Keratinocyte (primary cell): ENCODE measurements around the gene PLA2G4D. TPM values are rescaled to one million over a fixed set of nuclear protein-coding genes. Genes with fewer than 3 reads are reported as not detected.

Source experiments
- DNase-seq: peaks from one replicate; pipeline ENCODE4 v3.0.0-alpha.2; 2011; ENCODE audit warnings: low read depth, missing footprints, low spot score
- FAIRE-seq: peaks from 2 replicates; lab custom pipeline; 2011; peaks lifted over from hg19 to GRCh38; lab: Jason Lieb, UNC
- H2AFZ ChIP-seq: 2 replicates; pipeline ENCODE4 v1.6.0; 2012; ENCODE audit warnings: low read length, control low read depth, inconsistent platforms; ENCODE audit not compliant: control insufficient read depth
- H3K27ac ChIP-seq: 2 replicates; pipeline ENCODE4 v1.5.1; 2011; ENCODE audit warnings: low read length; ENCODE audit not compliant: control insufficient read depth, insufficient read depth
- H3K27me3 ChIP-seq: 3 replicates; pipeline ENCODE4 v1.6.0; 2011; ENCODE audit warnings: low read length; ENCODE audit not compliant: control insufficient read depth, insufficient read depth; ENCODE audit errors: extremely low read depth
- H3K36me3 ChIP-seq, 2 experiments: 2 replicates in 1 of 2; 3 replicates in 1 of 2; pipeline ENCODE4 v1.5.1; 2011; ENCODE audit warnings: low read length in 2 of 2, mild to moderate bottlenecking in 1 of 2; ENCODE audit not compliant: control insufficient read depth in 2 of 2, insufficient read depth in 2 of 2; ENCODE audit errors: extremely low read depth in 1 of 2
- H3K4me1 ChIP-seq: 3 replicates; pipeline ENCODE4 v1.5.1; 2011; ENCODE audit warnings: low read length; ENCODE audit not compliant: control insufficient read depth, insufficient read depth; ENCODE audit errors: extremely low read depth
- H3K4me2 ChIP-seq: 3 replicates; pipeline ENCODE4 v1.6.0; 2011; ENCODE audit warnings: low read depth, low read length; ENCODE audit not compliant: control insufficient read depth, insufficient read depth; ENCODE audit errors: extremely low read depth
- H3K4me3 ChIP-seq, 3 experiments: fragments of 200-600 bp in 1 of 3; sonication (generic) in 1 of 3; 2 replicates in 2 of 3; 3 replicates in 1 of 3; pipeline ENCODE4 v1.5.1; 2011 to 2016; ENCODE audit warnings: low read length in 3 of 3, mild to moderate bottlenecking in 3 of 3, control low read depth in 2 of 3, inconsistent platforms in 1 of 3, low read depth in 1 of 3, mixed read lengths in 1 of 3, mixed run types in 1 of 3, moderate library complexity in 1 of 3; ENCODE audit not compliant: control insufficient read depth in 2 of 3, insufficient read depth in 2 of 3; ENCODE audit errors: extremely low read depth in 1 of 3
- H3K79me2 ChIP-seq: 2 replicates; pipeline ENCODE4 v1.6.0; 2012; ENCODE audit warnings: low read length; ENCODE audit not compliant: control insufficient read depth, insufficient read depth
- H3K9ac ChIP-seq: 3 replicates; pipeline ENCODE4 v1.6.0; 2011; ENCODE audit warnings: low read length; ENCODE audit not compliant: control insufficient read depth, insufficient read depth; ENCODE audit errors: extremely low read depth
- H3K9me1 ChIP-seq: 3 replicates; pipeline ENCODE4 v1.6.0; 2011; ENCODE audit warnings: low read length; ENCODE audit not compliant: control insufficient read depth, insufficient read depth; ENCODE audit errors: extremely low read depth
- H3K9me3 ChIP-seq: 2 replicates; pipeline ENCODE4 v1.5.1; 2012; ENCODE audit warnings: low read depth, low read length; ENCODE audit not compliant: control insufficient read depth
- H4K20me1 ChIP-seq: 3 replicates; pipeline ENCODE4 v1.6.0; 2011; ENCODE audit warnings: low read length; ENCODE audit not compliant: control insufficient read depth, insufficient read depth; ENCODE audit errors: extremely low read depth
- EZH2 ChIP-seq: IDR thresholded peaks from one replicate; pipeline ENCODE4 v1.6.1; 2012; ENCODE audit warnings: inconsistent platforms, mild to moderate bottlenecking, low read length, moderate library complexity
- dilution Hi-C: fragments of 300-500 bp; cut with MboI; formaldehyde crosslinking; loops from one replicate; pipeline ENCODE4 v1.7.0; 2020; ENCODE audit warnings: low sequenced_read_pairs; ENCODE audit not compliant: extremely low pct_ligation_motif_present
- polyA plus RNA-seq, 5 experiments: library from polyadenylated mRNA; depleted of rRNA in 3 of 5; stranded (reverse) in 3 of 5; stranded (forward) in 1 of 5; unstranded in 1 of 5; fragments of >200 nt; gene quantifications; 1 replicate in 1 of 5; 2 replicates in 3 of 5; 3 replicates in 1 of 5; pipeline versions ENCODE4 v1.2.1 to v1.2.3, GENCODE V29; 2011 to 2012; ENCODE audit warnings: missing spikeins in 2 of 5, low read depth in 1 of 5, low replicate concordance in 1 of 5
- TF ChIP-seq, protein P1 (sequence below), 3 experiments: IDR thresholded peaks in 1 of 3; conservative IDR thresholded peaks in 1 of 3; optimal IDR thresholded peaks in 1 of 3; 2 replicates in 2 of 3; 3 replicates in 1 of 3; pipeline versions ENCODE3 to v1.5.1; 2011; ENCODE audit warnings: low read length in 3 of 3, mild to moderate bottlenecking in 3 of 3, moderate library complexity in 2 of 3, control low read depth in 1 of 3, inconsistent platforms in 1 of 3; ENCODE audit not compliant: insufficient read depth in 2 of 3; ENCODE audit errors: extremely low read depth in 1 of 3

The PLA2G4D gene
- polyA plus RNA-seq, 1 donor (not counting 4 experiments of a cell fraction or from before 2014, with no cell fraction given), result 0.69 TPM

DNA sequence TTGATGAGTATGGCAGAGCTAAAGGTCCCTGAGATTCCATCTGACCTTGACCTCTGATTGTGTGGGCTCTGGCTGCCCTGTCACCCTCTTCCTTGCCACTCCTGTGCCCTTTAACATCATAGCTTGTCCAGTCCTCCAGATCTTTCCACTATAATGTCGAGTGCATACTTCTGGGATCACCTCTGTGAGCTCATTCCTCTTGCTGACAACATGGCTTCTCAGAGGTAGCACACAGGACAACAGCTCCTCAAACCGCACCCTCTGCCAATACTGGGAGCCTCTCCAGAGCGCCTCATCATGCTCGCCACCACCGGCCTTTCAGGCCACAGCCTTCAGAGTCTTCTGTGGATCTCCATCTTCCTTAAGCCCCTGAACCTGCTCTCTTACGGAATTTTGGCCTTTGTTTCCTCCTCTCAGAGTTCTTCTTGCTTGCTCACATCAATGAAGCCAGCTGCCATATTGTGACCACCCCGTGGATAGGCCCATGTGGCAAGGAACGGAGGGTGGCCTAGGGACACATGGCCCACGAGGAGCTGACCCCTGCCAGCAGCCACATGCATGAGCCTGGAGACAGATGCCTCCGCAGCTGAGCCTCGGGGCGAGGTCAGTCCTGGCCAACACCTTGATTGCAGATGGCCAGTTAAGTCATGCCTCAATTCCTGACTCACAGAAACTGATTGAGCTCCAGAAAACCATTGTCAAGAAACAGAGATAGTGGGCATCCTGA lies 31.1 kb downstream of the PLA2G4D start:
- TF ChIP-seq EZH2, result no peak
- TF ChIP-seq, protein P1, sequence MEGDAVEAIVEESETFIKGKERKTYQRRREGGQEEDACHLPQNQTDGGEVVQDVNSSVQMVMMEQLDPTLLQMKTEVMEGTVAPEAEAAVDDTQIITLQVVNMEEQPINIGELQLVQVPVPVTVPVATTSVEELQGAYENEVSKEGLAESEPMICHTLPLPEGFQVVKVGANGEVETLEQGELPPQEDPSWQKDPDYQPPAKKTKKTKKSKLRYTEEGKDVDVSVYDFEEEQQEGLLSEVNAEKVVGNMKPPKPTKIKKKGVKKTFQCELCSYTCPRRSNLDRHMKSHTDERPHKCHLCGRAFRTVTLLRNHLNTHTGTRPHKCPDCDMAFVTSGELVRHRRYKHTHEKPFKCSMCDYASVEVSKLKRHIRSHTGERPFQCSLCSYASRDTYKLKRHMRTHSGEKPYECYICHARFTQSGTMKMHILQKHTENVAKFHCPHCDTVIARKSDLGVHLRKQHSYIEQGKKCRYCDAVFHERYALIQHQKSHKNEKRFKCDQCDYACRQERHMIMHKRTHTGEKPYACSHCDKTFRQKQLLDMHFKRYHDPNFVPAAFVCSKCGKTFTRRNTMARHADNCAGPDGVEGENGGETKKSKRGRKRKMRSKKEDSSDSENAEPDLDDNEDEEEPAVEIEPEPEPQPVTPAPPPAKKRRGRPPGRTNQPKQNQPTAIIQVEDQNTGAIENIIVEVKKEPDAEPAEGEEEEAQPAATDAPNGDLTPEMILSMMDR (optimal IDR thresholded peaks at IDR 0.05 in 1 of 3, IDR thresholded peaks at IDR 0.05 in 1 of 3, conservative IDR thresholded peaks at IDR 0.05 in 1 of 3; ENCODE audit: extremely low read depth in 1 of 3, insufficient read depth in 2 of 3, low read length in 3 of 3), result no peak
- Histone ChIP-seq H3K9me3 (no peaks in the 10 kb centered on the region), H3K4me2 (no peak overlapping the region), H3K4me3 (no peak overlapping the region), H3K27me3 (no peaks in the 10 kb centered on the region), H3K4me1 (no peaks in the 10 kb centered on the region), H2AFZ (no peak overlapping the region), H3K9ac (no peak overlapping the region), H3K27ac (no peak overlapping the region), H4K20me1 (no peaks in the 10 kb centered on the region), H3K79me2 (no peaks in the 10 kb centered on the region), H3K36me3 (no peaks in the 10 kb centered on the region), H3K9me1 (no peaks in the 10 kb centered on the region)
- FAIRE-seq (no peak), DNase-seq (no peak)
- dilution Hi-C loops, result no loop called here

GRCh38 chr15:42062284-42062806 lies 32.0 kb downstream of the PLA2G4D start:
- no peaks in the 10 kb centered on the region for H3K79me2 ChIP-seq
- no peak overlapping the region for H3K27ac ChIP-seq
- H3K9ac ChIP-seq, result no peak overlapping the region
- no peak overlapping the region for H2AFZ ChIP-seq
- dilution Hi-C loops, result no loop called here
- peaks cover 8% of the 10 kb centered on the region for H3K4me1 ChIP-seq
- H3K9me1 ChIP-seq, result no peaks in the 10 kb centered on the region
- TF ChIP-seq EZH2, result no peak
- TF ChIP-seq, protein P1 (optimal IDR thresholded peaks at IDR 0.05 in 1 of 3, IDR thresholded peaks at IDR 0.05 in 1 of 3, conservative IDR thresholded peaks at IDR 0.05 in 1 of 3; ENCODE audit: extremely low read depth in 1 of 3, insufficient read depth in 2 of 3, low read length in 3 of 3), result no peak
- H4K20me1 ChIP-seq, result no peaks in the 10 kb centered on the region
- H3K36me3 ChIP-seq, result no peaks in the 10 kb centered on the region
- H3K9me3 ChIP-seq, result no peaks in the 10 kb centered on the region
- FAIRE-seq (no peak), DNase-seq (no peak)
- H3K4me3 ChIP-seq, result no peak overlapping the region
- no peaks in the 10 kb centered on the region for H3K27me3 ChIP-seq
- no peak overlapping the region for H3K4me2 ChIP-seq
